IPS-15b (cell line): Measurements from ENCODE around the gene PPFIA4.

Experiments used
- H3K27me3 ChIP-seq: one replicate; pipeline ENCODE4 v1.6.1; 2013; ENCODE audit warnings: low read length; ENCODE audit not compliant: control insufficient read depth, insufficient read depth
- H3K36me3 ChIP-seq: one replicate; pipeline ENCODE4 v1.6.1; 2013; ENCODE audit warnings: low read length; ENCODE audit not compliant: control insufficient read depth, insufficient read depth
- H3K4me1 ChIP-seq: one replicate; pipeline ENCODE4 v1.6.1; 2013; ENCODE audit warnings: mild to moderate bottlenecking, low read length; ENCODE audit not compliant: control insufficient read depth, insufficient read depth
- H3K4me3 ChIP-seq: one replicate; pipeline ENCODE4 v1.5.1; 2013; ENCODE audit warnings: low read depth, low read length
- H3K9ac ChIP-seq: one replicate; pipeline ENCODE4 v1.6.1; 2013; ENCODE audit warnings: low read depth, mild to moderate bottlenecking, low read length
- H3K9me3 ChIP-seq: one replicate; pipeline ENCODE4 v1.6.1; 2013; ENCODE audit warnings: mild to moderate bottlenecking, low read length; ENCODE audit not compliant: control insufficient read depth, insufficient read depth

The PPFIA4 gene

GRCh38 chr1:203082571-203083462 is 56.5 kb downstream of the PPFIA4 start:
- Histone ChIP-seq H3K4me1 (peaks cover 17% of the 10 kb centered on the region), H3K27me3 (peaks cover 12% of the 10 kb centered on the region), H3K9ac (no peak overlapping the region), H3K36me3 (no peaks in the 10 kb centered on the region), H3K4me3 (no peak overlapping the region), H3K9me3 (no peaks in the 10 kb centered on the region)

DNA sequence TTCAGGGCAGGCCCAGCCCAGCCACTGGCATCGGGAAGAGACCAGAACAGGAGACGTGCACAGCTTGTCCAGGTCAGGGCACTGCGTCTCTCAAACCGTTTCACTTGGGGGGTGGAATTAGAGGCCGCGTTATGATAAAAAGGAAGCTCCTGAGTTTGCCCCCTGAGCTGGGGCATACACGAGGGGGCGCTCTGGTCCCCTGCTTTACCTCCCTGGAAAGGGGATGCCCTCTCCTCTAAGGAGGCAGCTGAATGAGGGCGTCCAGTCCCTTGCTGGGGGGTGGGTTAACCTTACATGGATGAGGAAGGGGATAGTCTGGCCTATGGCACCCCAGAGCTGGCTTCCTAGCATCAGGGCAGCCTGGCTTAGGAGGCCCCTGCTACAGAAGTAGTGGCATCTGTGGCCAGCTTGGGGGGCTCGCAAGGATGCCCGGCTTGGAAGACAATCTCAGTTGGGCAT is 57.2 kb downstream of the PPFIA4 start:
- peaks cover 17% of the 10 kb centered on the region for H3K4me1 ChIP-seq
- H3K27me3 ChIP-seq: peaks cover 6% of the 10 kb centered on the region
- H3K9me3 ChIP-seq: no peaks in the 10 kb centered on the region
- H3K9ac ChIP-seq: no peak overlapping the region
- H3K4me3 ChIP-seq: no peak overlapping the region
- H3K36me3 ChIP-seq: no peaks in the 10 kb centered on the region

DNA sequence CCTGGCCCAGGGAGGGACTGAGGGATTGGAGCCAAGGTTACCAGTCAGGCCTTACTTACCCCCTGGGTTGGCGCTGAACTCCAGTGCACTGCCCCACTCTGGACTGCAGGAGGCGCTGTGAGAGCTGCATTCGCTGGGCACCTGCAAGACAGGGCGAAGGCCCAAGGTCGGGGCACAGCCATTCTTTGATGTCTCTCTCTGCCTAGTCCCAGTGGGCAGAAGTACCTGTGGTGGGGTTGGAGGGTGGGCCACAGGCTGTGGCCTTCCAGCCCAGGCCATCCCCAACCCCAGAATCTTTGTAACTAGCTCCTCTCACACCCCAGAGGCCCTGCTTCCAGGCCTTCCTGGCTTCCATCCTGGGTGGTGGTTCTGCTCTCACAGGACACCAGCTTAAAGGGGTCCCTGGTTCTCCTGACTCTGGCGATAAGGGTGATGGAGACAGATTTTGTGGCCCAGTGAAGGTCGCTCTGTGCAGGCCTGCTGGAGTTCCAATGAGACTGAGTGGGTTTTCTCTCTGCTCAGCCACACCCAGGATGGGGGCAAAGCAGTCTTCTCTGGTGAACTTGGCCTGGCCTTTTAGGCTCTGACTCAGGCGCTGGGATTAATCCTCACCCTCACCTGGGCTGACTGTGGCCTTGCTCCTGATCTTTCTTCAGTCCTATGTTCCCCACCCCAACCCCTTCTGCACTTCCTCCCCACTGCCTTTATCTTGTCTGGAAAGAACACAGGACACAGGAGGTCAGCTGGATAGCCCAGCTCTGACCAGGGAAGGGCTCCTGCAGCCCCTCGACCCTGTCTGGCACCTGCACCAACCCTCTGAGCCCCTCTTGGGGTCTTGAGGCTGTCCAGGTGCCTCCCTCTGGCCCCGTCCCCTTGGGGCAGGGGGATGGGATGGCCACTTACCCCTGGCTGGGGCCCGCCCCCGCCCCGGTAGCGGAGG is 58.6 kb downstream of the PPFIA4 start:
- no peaks in the 10 kb centered on the region for H3K9me3 ChIP-seq
- no peaks in the 10 kb centered on the region for H3K27me3 ChIP-seq
- H3K9ac ChIP-seq: no peak overlapping the region
- no peak overlapping the region for H3K4me3 ChIP-seq
- H3K36me3 ChIP-seq: no peaks in the 10 kb centered on the region
- H3K4me1 ChIP-seq: peaks cover 17% of the 10 kb centered on the region

- H3K36me3 ChIP-seq: no peaks in the 10 kb centered on the region
- no peak within 1 kb of the TSS for H3K4me3 ChIP-seq
- no peak within 1 kb of the TSS for H3K9ac ChIP-seq
- no peaks in the 10 kb centered on the region for H3K27me3 ChIP-seq
- H3K9me3 ChIP-seq: no peaks in the 10 kb centered on the region
- H3K4me1 ChIP-seq: peaks cover 17% of the 10 kb centered on the region
These were observed 59.5 kb downstream of the PPFIA4 start, which contains the start of gene MYOG for GRCh38 chr1:203085528-203086406. Gene MYOG, minus strand, starts transcription at chr1:203086012. Its CDS starts 51 bp downstream, at chr1:203085961.

GRCh38 chr1:203086992-203087763 is 60.9 kb downstream of the PPFIA4 start:
- Histone ChIP-seq H3K27me3 (no peaks in the 10 kb centered on the region), H3K9me3 (no peaks in the 10 kb centered on the region), H3K36me3 (no peaks in the 10 kb centered on the region), H3K4me3 (no peak overlapping the region), H3K9ac (no peak overlapping the region), H3K4me1 (peaks cover 7% of the 10 kb centered on the region)

DNA sequence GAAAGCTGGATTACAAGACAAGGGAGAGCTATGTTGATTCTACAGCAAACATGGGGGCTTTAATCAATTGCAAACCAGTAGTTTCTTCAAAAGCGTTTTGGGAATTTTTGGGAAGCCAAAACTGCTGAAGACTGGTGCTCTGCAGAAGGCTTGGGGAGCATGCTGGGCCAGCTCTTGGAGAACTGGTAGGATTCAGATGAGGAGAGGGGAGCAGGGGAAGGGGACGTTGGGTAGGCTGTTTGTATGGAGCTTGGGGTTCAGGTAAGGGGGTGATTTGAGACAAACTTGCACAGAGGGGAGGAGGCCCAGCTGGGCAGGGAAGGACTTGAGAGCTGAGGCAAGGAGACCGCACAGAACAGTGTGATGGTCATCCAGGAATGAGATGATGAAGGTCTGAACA is 62.1 kb downstream of the PPFIA4 start:
- Histone ChIP-seq H3K4me1 (no peaks in the 10 kb centered on the region), H3K9ac (no peak overlapping the region), H3K27me3 (no peaks in the 10 kb centered on the region)

GRCh38 chr1:203089001-203089650 is 62.8 kb downstream of the PPFIA4 start:
- H3K36me3 ChIP-seq: no peaks in the 10 kb centered on the region
- H3K4me1 ChIP-seq: no peaks in the 10 kb centered on the region
- no peaks in the 10 kb centered on the region for H3K9me3 ChIP-seq
- H3K27me3 ChIP-seq: no peaks in the 10 kb centered on the region
- H3K9ac ChIP-seq: no peak overlapping the region
- no peak overlapping the region for H3K4me3 ChIP-seq

More for the DNA sequence above, 62.1 kb downstream of the PPFIA4 start:
- no peaks in the 10 kb centered on the region for H3K36me3 ChIP-seq
- H3K4me3 ChIP-seq: no peak overlapping the region
- H3K9me3 ChIP-seq: no peaks in the 10 kb centered on the region

DNA sequence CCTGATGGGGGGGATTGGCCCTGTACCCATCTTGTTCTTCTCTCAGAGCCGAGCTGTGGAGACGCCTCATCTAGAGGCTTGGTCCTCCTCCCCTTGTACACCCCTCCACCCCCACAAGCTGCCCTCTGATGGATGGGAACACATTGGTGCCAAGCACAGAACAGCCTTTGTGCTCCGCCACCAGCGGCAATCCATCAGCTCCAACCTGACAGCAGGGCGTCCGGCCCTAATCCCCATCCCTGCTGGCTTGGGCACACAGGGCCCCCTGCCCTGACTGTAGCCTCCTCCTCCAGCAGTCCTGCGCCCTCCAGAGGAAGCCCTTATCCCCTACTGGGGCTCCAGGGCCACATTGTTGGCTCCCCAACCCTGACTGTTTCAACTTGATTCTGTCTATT is 63.4 kb downstream of the PPFIA4 start:
- Histone ChIP-seq H3K4me3 (no peak overlapping the region), H3K36me3 (no peaks in the 10 kb centered on the region), H3K9me3 (no peaks in the 10 kb centered on the region), H3K27me3 (no peaks in the 10 kb centered on the region), H3K9ac (no peak overlapping the region), H3K4me1 (no peaks in the 10 kb centered on the region)

GRCh38 chr1:203090421-203091198 is 64.3 kb downstream of the PPFIA4 start:
- H3K4me3 ChIP-seq: no peak overlapping the region
- H3K9ac ChIP-seq: no peak overlapping the region
- H3K4me1 ChIP-seq: no peaks in the 10 kb centered on the region
- no peaks in the 10 kb centered on the region for H3K27me3 ChIP-seq
- H3K36me3 ChIP-seq: no peaks in the 10 kb centered on the region
- H3K9me3 ChIP-seq: peaks cover 5% of the 10 kb centered on the region

DNA sequence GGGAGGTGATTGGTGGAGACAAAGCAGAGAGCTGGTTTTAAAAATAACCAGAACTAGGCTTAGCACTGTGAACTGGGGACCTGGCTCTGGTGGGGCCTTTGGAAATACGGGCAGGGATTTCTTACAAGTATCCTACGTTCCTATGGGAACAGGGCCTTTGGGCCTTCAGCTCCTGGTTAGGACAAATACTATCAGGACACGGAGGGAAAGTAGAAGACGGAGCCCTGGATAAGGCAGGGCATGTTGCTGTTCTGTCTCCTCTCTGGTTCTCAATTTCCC is 64.8 kb downstream of the PPFIA4 start:
- H3K27me3 ChIP-seq: no peaks in the 10 kb centered on the region
- no peak overlapping the region for H3K9ac ChIP-seq
- no peak overlapping the region for H3K4me3 ChIP-seq
- H3K9me3 ChIP-seq: peaks cover 5% of the 10 kb centered on the region
- no peaks in the 10 kb centered on the region for H3K36me3 ChIP-seq
- H3K4me1 ChIP-seq: no peaks in the 10 kb centered on the region
